Sigmoid colon (tissue), 7 donors: ENCODE data around the gene CHRM4. TPM values are rescaled to one million over a fixed set of nuclear protein-coding genes. Genes with fewer than 3 reads are reported as not detected.

ENCODE experiments used
- DNase-seq: peaks from one replicate; pipeline ENCODE4 v3.0.0-alpha.2; 2019
- H3K27ac ChIP-seq, 4 donors: fragments of 200-600 bp; sonication (generic); one replicate each; pipeline ENCODE4 v1.5.1; 2016 to 2019; ENCODE audit warnings: mild to moderate bottlenecking in 1 of 4
- H3K27me3 ChIP-seq, 3 donors: fragments of 200-600 bp; sonication (generic); one replicate each; pipeline ENCODE4 v1.5.1; 2019; ENCODE audit warnings: mild to moderate bottlenecking in 1 of 3
- H3K36me3 ChIP-seq, 4 donors: fragments of 200-600 bp; sonication (generic); one replicate each; pipeline ENCODE4 v1.5.1; 2016 to 2019
- H3K4me1 ChIP-seq, 4 donors: fragments of 200-600 bp; sonication (generic); one replicate each; pipeline ENCODE4 v1.5.1; 2017 to 2019
- H3K4me3 ChIP-seq, 4 donors: fragments of 200-600 bp; sonication (generic); one replicate each; pipeline ENCODE4 v1.5.1; 2017 to 2019; ENCODE audit warnings: mild to moderate bottlenecking in 2 of 4, moderate library complexity in 1 of 4
- H3K9me3 ChIP-seq, 4 donors: fragments of 200-600 bp in 3 of 4; sonication (generic) in 3 of 4; one replicate each; pipeline versions ENCODE4 v1.5.1 to v1.6.1; 2013 to 2019
- CTCF ChIP-seq, 4 experiments: fragments of 450-650 bp in 3 of 4; fragments of 200-600 bp in 1 of 4; IDR thresholded peaks; one replicate each; pipeline ENCODE4 v1.5.1; 2016 to 2019; ENCODE audit warnings: antibody characterized with exemption in 4 of 4, mild to moderate bottlenecking in 3 of 4, moderate library complexity in 2 of 4
- EP300 ChIP-seq, 4 donors: sonication (generic); formaldehyde crosslinking; IDR thresholded peaks; one replicate each; pipeline ENCODE4 v1.6.1; 2017; ENCODE audit warnings: antibody characterized with exemption in 4 of 4
- POLR2A ChIP-seq, 2 donors: fragments of 450-650 bp; IDR thresholded peaks; one replicate each; pipeline ENCODE4 v1.6.1; 2016; ENCODE audit warnings: antibody characterized with exemption in 2 of 2, mild to moderate bottlenecking in 2 of 2, moderate library complexity in 2 of 2
- POLR2AphosphoS5 ChIP-seq, 4 donors: sonication (generic); formaldehyde crosslinking; IDR thresholded peaks; one replicate each; pipeline ENCODE4 v1.6.1; 2017; ENCODE audit warnings: antibody characterized with exemption in 4 of 4
- WGBS, 2 donors: extraction: QIAGEN DNeasy Blood & Tissue Kit; methylation state at CpG; one replicate each; pipeline ENCODE4 v1.1.7; 2013; 5-methylcytosine and 5-hydroxymethylcytosine counted together
- intact Hi-C: fragments of 100-400 bp; cut with DNase I; formaldehyde crosslinking; loops from one replicate; pipeline ENCODE4 v1.15.1; 2023
- polyA plus RNA-seq, 3 donors: library from polyadenylated mRNA; stranded (reverse); fragments of 200-250 nt; gene quantifications; one replicate each; pipeline ENCODE4 v1.2.3, GENCODE V29; 2013
- total RNA-seq, 4 donors: library from RNA; depleted of rRNA; stranded (reverse); fragments of >200 nt; gene quantifications; one replicate each; pipeline ENCODE4 v1.1.0, GENCODE V29; 2016
- donor health status: healthy with polysubstance abuse.
- donor health status: Bipolar disorder and iron deficiency.
- donor health status: healthy.

Gene CHRM4
- total RNA-seq, result 1 to 10 TPM in 2 of 4 donors, under 1 TPM in 2; 0.55 to 5.3 (median 2.3) TPM
- polyA plus RNA-seq, result 1 to 10 TPM in 2 of 3 donors, not detected in 1; 2.3 to 5.4 TPM

DNA sequence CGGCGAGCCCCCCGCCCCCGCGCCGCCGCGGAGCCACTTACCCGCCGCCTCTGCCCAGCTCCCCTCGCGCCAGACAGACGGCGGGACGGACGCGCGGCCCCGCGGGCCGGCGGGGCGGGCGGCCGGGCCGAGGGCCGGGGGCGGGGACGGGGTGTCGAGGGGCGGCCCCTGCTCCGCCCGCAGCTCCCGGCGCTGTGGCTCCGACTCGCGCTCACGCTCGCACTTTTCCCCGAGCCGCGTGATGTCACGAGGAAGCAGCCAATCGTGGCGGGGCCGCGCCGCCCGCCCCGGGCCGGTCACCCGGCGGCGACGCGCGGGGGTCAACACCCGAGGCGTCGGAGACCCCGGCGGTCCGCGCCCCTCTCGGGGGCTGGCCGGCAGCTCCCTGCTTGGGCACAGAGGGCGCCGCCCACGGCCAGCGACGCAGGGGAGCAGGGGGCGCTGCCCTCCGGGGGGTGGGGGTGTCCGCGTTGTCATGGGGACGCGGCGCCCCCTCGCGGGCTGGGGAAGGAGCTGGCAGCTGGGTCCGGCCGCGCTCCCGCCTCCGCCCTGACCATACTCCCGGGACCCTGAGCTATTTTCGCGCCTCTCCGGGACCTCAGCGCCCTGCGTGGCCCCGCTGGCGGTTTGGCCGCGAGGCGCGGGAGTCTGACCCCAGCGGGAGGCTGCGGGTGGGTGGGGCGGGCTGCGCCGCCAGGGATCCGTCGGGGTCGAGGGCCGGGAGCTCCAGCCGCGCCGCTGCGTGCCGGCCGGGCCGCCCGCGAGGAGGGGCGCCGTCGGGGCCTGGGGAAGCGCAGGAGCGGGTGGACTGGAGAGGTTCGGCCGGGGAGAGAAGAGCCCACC is at the start of gene CHRM4:
Gene CHRM4, minus strand, starts transcription at position 199 of the 843 bp plus-strand sequence. CDS start 5,219 bp downstream, outside the sequence.
- H3K4me3 ChIP-seq, result peak within 1 kb of the TSS in 3 of 4 donors; percentile 18 to 47 (median 39)
- no peak within 1 kb of the TSS for H3K27ac ChIP-seq
- peaks cover 35 to 60% (median 49%) of the 10 kb centered on the region in 3 donors for H3K27me3 ChIP-seq
- no peak for TF ChIP-seq CTCF (IDR thresholded peaks at IDR 0.05)
- no peak for TF ChIP-seq EP300 (IDR thresholded peaks at IDR 0.05)
- TF ChIP-seq POLR2AphosphoS5 (IDR thresholded peaks at IDR 0.05), result no peak
- no peak for TF ChIP-seq POLR2A (IDR thresholded peaks at IDR 0.05)
- peaks cover 0 to 10% (median 1%) of the 10 kb centered on the region in 4 donors for H3K36me3 ChIP-seq
- H3K9me3 ChIP-seq, result no peaks in the 10 kb centered on the region
- intact Hi-C loops, result no loop called here
- H3K4me1 ChIP-seq, result peaks cover 0 to 42% (median 40%) of the 10 kb centered on the region in 4 donors
- 1% methylated on average over 123 of the region's 123 CpGs for WGBS, 2 donors
- peak; percentile 53 for DNase-seq

DNA sequence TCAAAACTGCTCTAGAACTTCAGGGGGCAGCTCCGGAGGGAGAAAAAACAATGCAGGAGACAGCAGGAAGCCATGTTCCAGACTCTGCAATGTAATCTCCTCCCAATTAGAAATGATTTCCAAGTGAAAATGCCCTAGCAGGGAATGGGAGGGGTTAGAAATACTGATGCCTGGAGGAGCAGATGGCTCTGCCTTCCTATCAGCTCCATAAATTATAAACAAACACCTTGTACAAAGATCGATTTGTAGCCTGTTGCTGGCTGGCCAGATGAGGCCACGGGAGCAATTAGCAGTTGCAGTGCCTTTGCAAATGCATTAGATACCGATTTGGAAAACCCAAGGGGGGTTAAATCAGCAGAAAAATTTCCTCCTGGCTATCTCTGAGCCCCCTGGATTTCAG is 46.6 kb upstream of the CHRM4 start:
- Histone ChIP-seq H3K4me1 (no peaks in the 10 kb centered on the region), H3K27me3 (no peaks in the 10 kb centered on the region), H3K27ac (no peak overlapping the region), H3K9me3 (no peaks in the 10 kb centered on the region), H3K36me3 (peaks cover 0 to 33% (median 19%) of the 10 kb centered on the region in 4 donors), H3K4me3 (no peak overlapping the region)
- 32 to 59% methylated on average over 4 of the region's 4 CpGs for WGBS, 2 donors
- no peak for DNase-seq
- no peak for TF ChIP-seq POLR2AphosphoS5 (IDR thresholded peaks at IDR 0.05)
- TF ChIP-seq POLR2A (IDR thresholded peaks at IDR 0.05), result no peak
- no peak for TF ChIP-seq CTCF (IDR thresholded peaks at IDR 0.05)
- TF ChIP-seq EP300 (IDR thresholded peaks at IDR 0.05), result no peak
- intact Hi-C loops, result no loop called here

DNA sequence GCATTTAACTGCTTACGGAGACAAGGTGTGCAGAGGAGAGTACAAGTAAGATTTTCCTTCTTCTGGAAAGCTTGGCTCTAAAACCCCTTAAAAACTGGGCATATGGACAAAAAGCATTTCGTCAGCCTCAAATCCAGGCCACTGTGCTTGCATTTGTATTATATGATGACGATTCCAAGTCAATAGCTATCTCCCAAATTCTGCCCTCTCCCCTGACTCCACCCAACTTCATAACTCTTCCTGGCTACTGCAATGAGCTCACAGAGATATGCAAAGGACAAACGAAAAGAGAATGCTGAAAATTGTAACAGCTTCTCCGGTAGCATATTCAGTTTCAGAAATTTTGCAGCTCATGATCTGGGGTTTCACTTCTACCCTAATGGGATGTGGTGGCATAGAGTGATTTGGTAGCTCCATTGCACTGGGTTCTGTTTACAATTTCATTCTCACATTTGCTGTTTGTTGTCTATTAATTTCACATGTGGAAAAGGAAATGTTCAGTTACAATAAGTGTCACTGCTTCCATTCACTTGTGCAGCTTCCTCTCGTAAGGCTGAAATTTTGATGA is 45.6 kb upstream of the CHRM4 start:
- Histone ChIP-seq H3K4me3 (no peak overlapping the region), H3K9me3 (no peaks in the 10 kb centered on the region), H3K27me3 (no peaks in the 10 kb centered on the region), H3K36me3 (peaks cover 0 to 33% (median 16%) of the 10 kb centered on the region in 4 donors), H3K4me1 (no peaks in the 10 kb centered on the region), H3K27ac (no peak overlapping the region)
- intact Hi-C loops, result no loop called here
- DNase-seq, result no peak
- TF ChIP-seq CTCF (IDR thresholded peaks at IDR 0.05) (no peak), EP300 (IDR thresholded peaks at IDR 0.05) (no peak), POLR2A (IDR thresholded peaks at IDR 0.05) (no peak), POLR2AphosphoS5 (IDR thresholded peaks at IDR 0.05) (no peak)
- 89% methylated on average over 6 of the region's 6 CpGs for WGBS, 2 donors

DNA sequence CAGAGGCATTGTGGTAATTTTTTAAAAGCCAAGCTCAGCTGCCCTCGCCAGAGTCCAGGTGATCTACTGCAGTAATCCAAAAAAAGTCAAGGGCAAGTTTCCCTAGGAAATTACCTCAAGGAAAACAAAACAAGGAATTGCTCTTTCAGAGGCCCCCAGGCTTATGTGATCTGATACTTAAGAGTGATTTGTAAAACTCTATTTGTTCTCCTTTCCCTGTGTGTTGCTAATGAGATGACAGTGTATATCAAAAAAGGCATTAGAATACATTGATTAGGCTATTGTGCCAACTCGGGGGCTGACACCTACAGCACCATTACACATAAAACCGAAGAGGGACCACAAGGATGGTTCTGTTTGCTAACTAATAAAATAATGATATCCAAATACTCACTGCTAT is 44.5 kb upstream of the CHRM4 start:
- H3K4me1 ChIP-seq, result no peaks in the 10 kb centered on the region
- H3K36me3 ChIP-seq, result peaks cover 0 to 36% (median 16%) of the 10 kb centered on the region in 4 donors
- DNase-seq, result no peak
- no peaks in the 10 kb centered on the region for H3K27me3 ChIP-seq
- 81 to 90% methylated on average over 3 of the region's 3 CpGs for WGBS, 2 donors
- H3K4me3 ChIP-seq, result no peak overlapping the region
- intact Hi-C loops, result no loop called here
- H3K9me3 ChIP-seq, result no peaks in the 10 kb centered on the region
- H3K27ac ChIP-seq, result no peak overlapping the region
- TF ChIP-seq EP300 (IDR thresholded peaks at IDR 0.05) (no peak), POLR2A (IDR thresholded peaks at IDR 0.05) (no peak), CTCF (IDR thresholded peaks at IDR 0.05) (no peak), POLR2AphosphoS5 (IDR thresholded peaks at IDR 0.05) (no peak)
